GM19467 (cell line): ENCODE results near the gene RTKN2.
"Not testable (repeated sequence)": the region's sequence is repeated elsewhere in the genome, so short reads cannot be mapped to it uniquely, and the experiment has no call there.

Experiments
- ATAC-seq: cut with Tn5 transposase; IDR thresholded peaks from one replicate; pipeline ENCODE4 v1.9.1; 2021; ENCODE audit warnings: mild to moderate bottlenecking, moderate library complexity; ENCODE audit not compliant: unreplicated experiment

Gene RTKN2

GRCh38 chr10:62268399-62269114, at the start of gene RTKN2:
TSS of gene RTKN2 (minus strand) at chr10:62268844. CDS start at chr10:62268610, 234 bp downstream.
- peak; percentile 68 for ATAC-seq

- no peak for ATAC-seq
These were observed 48.6 kb upstream of the RTKN2 start for GRCh38 chr10:62317257-62317656.

- no peak for ATAC-seq
These were observed 40.6 kb upstream of the RTKN2 start for GRCh38 chr10:62309254-62309653.

GRCh38 chr10:62308101-62308500, 39.5 kb upstream of the RTKN2 start:
- no peak for ATAC-seq

- ATAC-seq, result no peak
These were observed 39.0 kb upstream of the RTKN2 start for GRCh38 chr10:62307635-62308034.

- ATAC-seq, result no peak
These were observed 38.0 kb upstream of the RTKN2 start for GRCh38 chr10:62306663-62307062.

GRCh38 chr10:62305813-62306212, 37.2 kb upstream of the RTKN2 start:
- no peak for ATAC-seq

GRCh38 chr10:62303922-62304321, 35.3 kb upstream of the RTKN2 start:
- ATAC-seq, result no peak

- ATAC-seq, result no peak
These were observed 34.1 kb upstream of the RTKN2 start for GRCh38 chr10:62302760-62303159.

GRCh38 chr10:62297857-62298256, 29.2 kb upstream of the RTKN2 start:
- ATAC-seq, result no peak

- no peak for ATAC-seq
These were observed 15.6 kb upstream of the RTKN2 start for GRCh38 chr10:62284221-62284620.

- ATAC-seq, result not testable (repeated sequence)
These were observed 12.7 kb upstream of the RTKN2 start for GRCh38 chr10:62281348-62281747.

GRCh38 chr10:62280392-62280791, 11.7 kb upstream of the RTKN2 start:
- not testable (repeated sequence) for ATAC-seq

- ATAC-seq, result no peak
These were observed 9.8 kb upstream of the RTKN2 start for GRCh38 chr10:62278441-62278910.

- no peak for ATAC-seq
These were observed 9.3 kb upstream of the RTKN2 start for GRCh38 chr10:62277971-62278370.

GRCh38 chr10:62270020-62270419, 1.4 kb upstream of the RTKN2 start:
- no peak for ATAC-seq

- no peak for ATAC-seq
These were observed 631 bp downstream of the RTKN2 start for GRCh38 chr10:62268027-62268398.

GRCh38 chr10:62266611-62267010, 2.0 kb downstream of the RTKN2 start:
- ATAC-seq, result no peak

- ATAC-seq, result no peak
These were observed 2.5 kb downstream of the RTKN2 start for GRCh38 chr10:62266147-62266546.

- ATAC-seq, result no peak
These were observed 3.8 kb downstream of the RTKN2 start for GRCh38 chr10:62264702-62265436.

- ATAC-seq, result no peak
These were observed 4.5 kb downstream of the RTKN2 start for GRCh38 chr10:62264126-62264525.

- no peak for ATAC-seq
These were observed 7.0 kb downstream of the RTKN2 start for GRCh38 chr10:62261666-62262065.
